Activated CD4-positive, alpha-beta T cell treated with anti-CD3 and anti-CD28 coated beads for 36 hours (primary cell): ENCODE data around the gene SERPINA5. TPM values are rescaled to one million over a fixed set of nuclear protein-coding genes. Genes with fewer than 3 reads are reported as not detected.

Experiments
- ATAC-seq: fragments of 200-7000 bp; cut with Tn5 transposase; one replicate; pipeline ENCODE4 v1.10.0; 2021; ENCODE audit warnings: mild to moderate bottlenecking, moderate library complexity
- CTCF ChIA-PET: fragments of 350-600 bp; sonication (Branson Sonifier 250); formaldehyde crosslinking; loops from one replicate; lab custom pipeline; 2021; ENCODE audit warnings: antibody characterized with exemption; lab: Charles Lee
- POLR2A ChIA-PET: fragments of 350-600 bp; sonication (Branson Sonifier 250); formaldehyde crosslinking; loops from one replicate; lab custom pipeline; 2021; ENCODE audit warnings: antibody characterized with exemption, inconsistent platforms; lab: Charles Lee
- DNase-seq: peaks from one replicate; pipeline ENCODE4 v3.0.0-alpha.2; 2020
- H3K27ac Mint-ChIP-seq: one replicate; pipeline ENCODE4 v1.8.0; 2021; ENCODE audit warnings: mixed read lengths
- H3K27me3 Mint-ChIP-seq: one replicate; pipeline ENCODE4 v1.8.0; 2021; ENCODE audit warnings: mixed read lengths
- H3K36me3 Mint-ChIP-seq: one replicate; pipeline ENCODE4 v1.8.0; 2021; ENCODE audit warnings: low read depth, mixed read lengths
- H3K4me1 Mint-ChIP-seq: one replicate; pipeline ENCODE4 v1.8.0; 2021; ENCODE audit warnings: mixed read lengths
- H3K4me3 Mint-ChIP-seq: one replicate; pipeline ENCODE4 v1.8.0; 2021; ENCODE audit warnings: mild to moderate bottlenecking, moderate library complexity, mixed read lengths
- H3K9me3 Mint-ChIP-seq: one replicate; pipeline ENCODE4 v1.8.0; 2021; ENCODE audit warnings: low read depth, mixed read lengths
- intact Hi-C, 2 experiments: fragments of 100-400 bp; cut with DNase I in 1 of 2; cut with micrococcal nuclease in 1 of 2; formaldehyde crosslinking; loops; one replicate each; pipeline versions ENCODE4 v1.14.2 to v1.15.1; 2022 to 2024; cut with DNase I, micrococcal nuclease
- total RNA-seq, 2 experiments: library from RNA; stranded (reverse); gene quantifications; one replicate each; pipeline ENCODE4 v1.2.3, GENCODE V29; 2021

The SERPINA5 gene
- total RNA-seq, 2 experiments from 2014 or later, result not detected

- peaks cover 4% of the 10 kb centered on the region for H3K9me3 Mint-ChIP-seq
- H3K27ac Mint-ChIP-seq, result no peak overlapping the region
- no peak overlapping the region for H3K4me3 Mint-ChIP-seq
- H3K36me3 Mint-ChIP-seq, result peaks cover 1% of the 10 kb centered on the region
- H3K27me3 Mint-ChIP-seq, result peaks cover 21% of the 10 kb centered on the region
- ATAC-seq (no peak), DNase-seq (no peak)
- ChIA-PET CTCF (interaction anchor here (0.8 kb wide), 1 partner anchor 8 kb away, joined by 7 read pairs; no protein-coding TSS in a partner anchor), POLR2A (no interaction called here)
- H3K4me1 Mint-ChIP-seq, result no peaks in the 10 kb centered on the region
- intact Hi-C loops, result no loop called here
Observed at GRCh38 chr14:94557327-94557726, 23.9 kb upstream of the SERPINA5 start.

- H3K36me3 Mint-ChIP-seq, result peaks cover 1% of the 10 kb centered on the region
- H3K9me3 Mint-ChIP-seq, result peaks cover 4% of the 10 kb centered on the region
- ATAC-seq (no peak), DNase-seq (no peak)
- peaks cover 11% of the 10 kb centered on the region for H3K27me3 Mint-ChIP-seq
- CTCF ChIA-PET, result no interaction called here
- intact Hi-C loops, result no loop called here
- POLR2A ChIA-PET, result no interaction called here
- no peaks in the 10 kb centered on the region for H3K4me1 Mint-ChIP-seq
- no peak overlapping the region for H3K4me3 Mint-ChIP-seq
- H3K27ac Mint-ChIP-seq, result no peak overlapping the region
Observed at GRCh38 chr14:94558842-94559241, 22.4 kb upstream of the SERPINA5 start.

GRCh38 chr14:94559638-94560290 lies 21.5 kb upstream of the SERPINA5 start:
- ChIA-PET POLR2A (no interaction called here), CTCF (interaction anchor here (1.3 kb wide), 1 partner anchor 11 kb away, joined by 8 read pairs; no protein-coding TSS in a partner anchor)
- no peak overlapping the region for H3K4me3 Mint-ChIP-seq
- no peak overlapping the region for H3K27ac Mint-ChIP-seq
- peaks cover 4% of the 10 kb centered on the region for H3K9me3 Mint-ChIP-seq
- H3K27me3 Mint-ChIP-seq, result peaks cover 9% of the 10 kb centered on the region
- DNase-seq (no peak), ATAC-seq (no peak)
- no peaks in the 10 kb centered on the region for H3K4me1 Mint-ChIP-seq
- intact Hi-C loops, result no loop called here
- peaks cover 1% of the 10 kb centered on the region for H3K36me3 Mint-ChIP-seq

GRCh38 chr14:94560291-94560665 lies 20.9 kb upstream of the SERPINA5 start:
- intact Hi-C loops, result no loop called here
- CTCF ChIA-PET, result interaction anchor here (1.0 to 1.3 kb wide), 2 partner anchors 11 to 524 kb away, joined by 5 to 8 read pairs; no protein-coding TSS in a partner anchor
- Mint-ChIP-seq H3K4me3 (no peak overlapping the region), H3K27ac (no peak overlapping the region), H3K27me3 (peaks cover 9% of the 10 kb centered on the region), H3K4me1 (no peaks in the 10 kb centered on the region), H3K36me3 (no peaks in the 10 kb centered on the region), H3K9me3 (peaks cover 2% of the 10 kb centered on the region)
- DNase-seq (no peak), ATAC-seq (no peak)
- POLR2A ChIA-PET, result no interaction called here

GRCh38 chr14:94560751-94561655 lies 20.2 kb upstream of the SERPINA5 start, which contains the start of gene SERPINA4:
Gene SERPINA4 (plus strand): TSS chr14:94561442. CDS start chr14:94563483, 2,041 bp downstream.
- no peaks in the 10 kb centered on the region for H3K36me3 Mint-ChIP-seq

GRCh38 chr14:94561656-94562010 lies 19.6 kb upstream of the SERPINA5 start:
- H3K4me3 Mint-ChIP-seq, result no peak overlapping the region
- H3K27ac Mint-ChIP-seq, result no peak overlapping the region
- ChIA-PET POLR2A (no interaction called here), CTCF (interaction anchor here (0.6 to 1.0 kb wide), 4 partner anchors 11 to 540 kb away, joined by 3 to 4 read pairs (median 3); no protein-coding TSS in a partner anchor)
- H3K9me3 Mint-ChIP-seq, result no peaks in the 10 kb centered on the region
- intact Hi-C loops, result no loop called here
- H3K36me3 Mint-ChIP-seq, result no peaks in the 10 kb centered on the region
- no peak for DNase-seq
- no peaks in the 10 kb centered on the region for H3K4me1 Mint-ChIP-seq
- no peak for ATAC-seq
- peaks cover 9% of the 10 kb centered on the region for H3K27me3 Mint-ChIP-seq

More at GRCh38 chr14:94560751-94561655, 20.2 kb upstream of the SERPINA5 start, which contains the start of gene SERPINA4:
- DNase-seq, result no peak
- ChIA-PET CTCF (interaction anchor here (0.6 to 1.3 kb wide), 4 partner anchors 12 to 539 kb away, joined by 3 to 8 read pairs (median 4); no protein-coding TSS in a partner anchor), POLR2A (no interaction called here)
- no peaks in the 10 kb centered on the region for H3K9me3 Mint-ChIP-seq
- H3K4me3 Mint-ChIP-seq, result no peak within 1 kb of the TSS
- intact Hi-C loops, result no loop called here
- H3K27me3 Mint-ChIP-seq, result peaks cover 9% of the 10 kb centered on the region
- H3K4me1 Mint-ChIP-seq, result no peaks in the 10 kb centered on the region
- ATAC-seq, result no peak
- no peak within 1 kb of the TSS for H3K27ac Mint-ChIP-seq

GRCh38 chr14:94562022-94562421 lies 19.2 kb upstream of the SERPINA5 start:
- POLR2A ChIA-PET, result no interaction called here
- Mint-ChIP-seq H3K4me1 (no peaks in the 10 kb centered on the region), H3K9me3 (no peaks in the 10 kb centered on the region), H3K27me3 (peaks cover 8% of the 10 kb centered on the region), H3K36me3 (no peaks in the 10 kb centered on the region), H3K27ac (no peak overlapping the region), H3K4me3 (no peak overlapping the region)
- DNase-seq (no peak), ATAC-seq (no peak)
- intact Hi-C loops, result no loop called here
- CTCF ChIA-PET, result interaction anchor here (0.6 to 1.0 kb wide), 6 partner anchors 11 to 540 kb away, joined by 3 to 4 read pairs (median 3); no protein-coding TSS in a partner anchor

- CTCF ChIA-PET, result interaction anchor here (0.6 kb wide), 1 partner anchor 31 kb away, joined by 3 read pairs; no protein-coding TSS in a partner anchor
- Mint-ChIP-seq H3K9me3 (no peaks in the 10 kb centered on the region), H3K36me3 (no peaks in the 10 kb centered on the region), H3K4me1 (no peaks in the 10 kb centered on the region), H3K4me3 (no peak overlapping the region), H3K27ac (no peak overlapping the region), H3K27me3 (peaks cover 5% of the 10 kb centered on the region)
- DNase-seq (no peak), ATAC-seq (no peak)
- intact Hi-C loops, result no loop called here
- POLR2A ChIA-PET, result no interaction called here
Observed at GRCh38 chr14:94562941-94563883, 18.0 kb upstream of the SERPINA5 start.

GRCh38 chr14:94564381-94564780 lies 16.8 kb upstream of the SERPINA5 start:
- ChIA-PET POLR2A (no interaction called here), CTCF (interaction anchor here (1.6 kb wide), 1 partner anchor 16 kb away, joined by 4 read pairs; no protein-coding TSS in a partner anchor)
- DNase-seq, result no peak
- no peak for ATAC-seq
- H3K4me1 Mint-ChIP-seq, result no peaks in the 10 kb centered on the region
- intact Hi-C loops, result no loop called here
- H3K27me3 Mint-ChIP-seq, result peaks cover 3% of the 10 kb centered on the region
- no peak overlapping the region for H3K4me3 Mint-ChIP-seq
- no peaks in the 10 kb centered on the region for H3K9me3 Mint-ChIP-seq
- H3K27ac Mint-ChIP-seq, result no peak overlapping the region
- H3K36me3 Mint-ChIP-seq, result no peaks in the 10 kb centered on the region

GRCh38 chr14:94568186-94568585 lies 13.0 kb upstream of the SERPINA5 start:
- H3K9me3 Mint-ChIP-seq, result no peaks in the 10 kb centered on the region
- POLR2A ChIA-PET, result no interaction called here

More at GRCh38 chr14:94568186-94568585, 13.0 kb upstream of the SERPINA5 start:
- no peaks in the 10 kb centered on the region for H3K27me3 Mint-ChIP-seq
- H3K4me1 Mint-ChIP-seq, result no peaks in the 10 kb centered on the region
- H3K4me3 Mint-ChIP-seq, result no peak overlapping the region
- CTCF ChIA-PET, result interaction anchor here (0.6 kb wide), 1 partner anchor 109 kb away, joined by 3 read pairs; no protein-coding TSS in a partner anchor
- no peak for ATAC-seq
- no peak for DNase-seq
- intact Hi-C loops, result no loop called here
- H3K36me3 Mint-ChIP-seq, result no peaks in the 10 kb centered on the region
- no peak overlapping the region for H3K27ac Mint-ChIP-seq
